Measurements from ENCODE around the gene ABCA9. TPM values are rescaled to one million over a fixed set of nuclear protein-coding genes. Genes with fewer than 3 reads are reported as not detected.

ABCA9 gene
- total RNA-seq, 4 donors from 2014 or later, result 5.8 to 23.8 (median 13.9) TPM

DNA sequence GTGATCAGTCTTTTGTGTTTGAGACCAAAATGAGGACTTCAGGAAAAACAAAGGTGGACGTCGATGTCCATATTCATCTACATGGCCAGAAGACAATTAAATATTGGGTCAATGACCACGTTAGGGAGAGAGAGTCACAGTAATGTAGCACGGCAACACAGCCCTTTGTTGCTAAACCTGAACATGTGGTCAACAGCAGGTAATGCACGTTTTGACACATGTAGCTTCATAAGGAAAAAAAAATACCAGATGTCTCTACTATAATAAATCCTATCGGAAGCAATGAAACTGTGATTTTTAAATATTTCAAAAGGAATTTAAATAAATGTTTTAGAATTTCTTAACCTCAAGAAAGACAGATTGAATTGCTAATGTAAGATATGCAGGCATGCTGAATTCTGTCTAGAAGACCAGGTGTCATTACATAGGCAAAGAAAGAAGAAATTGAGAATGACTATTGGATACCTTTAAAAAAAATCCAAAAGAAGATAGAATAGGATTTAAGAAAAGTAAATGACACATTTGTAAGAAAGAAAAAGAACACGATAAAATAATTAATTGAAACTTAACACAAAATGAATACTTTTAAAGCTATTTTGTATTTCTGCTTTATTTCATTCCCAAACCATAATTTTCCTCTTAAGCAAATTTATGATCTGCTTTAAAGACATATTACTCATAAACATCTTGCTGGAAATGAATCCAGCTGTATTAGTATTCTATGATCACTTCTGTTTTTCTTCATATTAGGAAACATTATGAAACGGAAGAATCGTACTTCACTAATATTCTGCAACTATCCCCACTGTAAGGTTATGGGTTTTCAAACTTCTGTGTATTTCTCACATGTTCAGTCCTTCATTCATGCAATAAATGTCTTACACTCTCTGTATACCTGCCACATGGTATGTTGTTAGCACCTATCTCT lies 135.7 kb downstream of the ABCA9 start:
- H3K4me1 ChIP-seq, result no peaks in the 10 kb centered on the region
- H3K36me3 ChIP-seq, result no peaks in the 10 kb centered on the region
- WGBS, 2 donors (ENCODE audit: low coverage in 1 of 2), result 68 to 76% methylated on average over 9 of the region's 9 CpGs
- no peak for DNase-seq
- H3K27ac ChIP-seq, result no peak overlapping the region
- intact Hi-C loops (cut with DNase I; ENCODE audit: low total_unique reads), result loop anchor here (1.0 kb wide), 1 partner anchor 13 kb away; no protein-coding TSS in a partner anchor
- in situ Hi-C loops (cut with MboI; ENCODE audit: low pct_ligation_motif_present in 1 of 4, low pct_unique_long_range_greater_than_20kb in 1 of 4, low sequenced_read_pairs in 3 of 4), result no loop called here
- TF ChIP-seq POLR2AphosphoS5 (IDR thresholded peaks at IDR 0.05) (no peak), POLR2A (IDR thresholded peaks at IDR 0.05) (no peak), EP300 (IDR thresholded peaks at IDR 0.05; ENCODE audit: low read depth) (no peak)
- TF ChIP-seq, protein P1, sequence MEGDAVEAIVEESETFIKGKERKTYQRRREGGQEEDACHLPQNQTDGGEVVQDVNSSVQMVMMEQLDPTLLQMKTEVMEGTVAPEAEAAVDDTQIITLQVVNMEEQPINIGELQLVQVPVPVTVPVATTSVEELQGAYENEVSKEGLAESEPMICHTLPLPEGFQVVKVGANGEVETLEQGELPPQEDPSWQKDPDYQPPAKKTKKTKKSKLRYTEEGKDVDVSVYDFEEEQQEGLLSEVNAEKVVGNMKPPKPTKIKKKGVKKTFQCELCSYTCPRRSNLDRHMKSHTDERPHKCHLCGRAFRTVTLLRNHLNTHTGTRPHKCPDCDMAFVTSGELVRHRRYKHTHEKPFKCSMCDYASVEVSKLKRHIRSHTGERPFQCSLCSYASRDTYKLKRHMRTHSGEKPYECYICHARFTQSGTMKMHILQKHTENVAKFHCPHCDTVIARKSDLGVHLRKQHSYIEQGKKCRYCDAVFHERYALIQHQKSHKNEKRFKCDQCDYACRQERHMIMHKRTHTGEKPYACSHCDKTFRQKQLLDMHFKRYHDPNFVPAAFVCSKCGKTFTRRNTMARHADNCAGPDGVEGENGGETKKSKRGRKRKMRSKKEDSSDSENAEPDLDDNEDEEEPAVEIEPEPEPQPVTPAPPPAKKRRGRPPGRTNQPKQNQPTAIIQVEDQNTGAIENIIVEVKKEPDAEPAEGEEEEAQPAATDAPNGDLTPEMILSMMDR (IDR thresholded peaks at IDR 0.05), result no peak
- no peaks in the 10 kb centered on the region for H3K27me3 ChIP-seq
- no peak overlapping the region for H3K4me3 ChIP-seq
- H3K9me3 ChIP-seq, result no peaks in the 10 kb centered on the region

Small RNA genes lying within 50 kb of the gene (small RNA-seq; reads per million reads assigned to genes)
- gene MIR4524B, result 0 to 0.14 (median 0) reads per million in 4 donors

Other genes starting within 250 kb of the ABCA9 start
- 10 to 100 TPM; 14.7 to 42.6 (median 26.3) TPM for gene ABCA8, start 105.5 kb downstream of the ABCA9 start, total RNA-seq
- 10 to 100 TPM; 13.5 to 51.6 (median 27.0) TPM for gene ABCA6, start 81.0 kb upstream of the ABCA9 start, total RNA-seq
- gene ABCA10, start 167.9 kb upstream of the ABCA9 start, total RNA-seq, result 10 to 100 TPM in 3 of 4 donors, 1 to 10 TPM in 1; 4.6 to 22.1 (median 13.0) TPM

All from transverse colon (tissue), 4 donors.